HG03039 (cell line): ENCODE results near the gene NOP53.
"Not testable (repeated sequence)": the region's sequence is repeated elsewhere in the genome, so short reads cannot be mapped to it uniquely, and the experiment has no call there.

Experiments used
- ATAC-seq: cut with Tn5 transposase; IDR thresholded peaks from one replicate; pipeline ENCODE4 v1.9.1; 2021; ENCODE audit warnings: mild to moderate bottlenecking, moderate library complexity; ENCODE audit not compliant: unreplicated experiment

Gene NOP53

GRCh38 chr19:47716270-47716937 is 28.9 kb upstream of the NOP53 start:
- ATAC-seq, result no peak

GRCh38 chr19:47718415-47719046 is 26.8 kb upstream of the NOP53 start:
- ATAC-seq, result not testable (repeated sequence)

- ATAC-seq, result no peak
Observed at GRCh38 chr19:47719047-47719859, 26.1 kb upstream of the NOP53 start.

DNA sequence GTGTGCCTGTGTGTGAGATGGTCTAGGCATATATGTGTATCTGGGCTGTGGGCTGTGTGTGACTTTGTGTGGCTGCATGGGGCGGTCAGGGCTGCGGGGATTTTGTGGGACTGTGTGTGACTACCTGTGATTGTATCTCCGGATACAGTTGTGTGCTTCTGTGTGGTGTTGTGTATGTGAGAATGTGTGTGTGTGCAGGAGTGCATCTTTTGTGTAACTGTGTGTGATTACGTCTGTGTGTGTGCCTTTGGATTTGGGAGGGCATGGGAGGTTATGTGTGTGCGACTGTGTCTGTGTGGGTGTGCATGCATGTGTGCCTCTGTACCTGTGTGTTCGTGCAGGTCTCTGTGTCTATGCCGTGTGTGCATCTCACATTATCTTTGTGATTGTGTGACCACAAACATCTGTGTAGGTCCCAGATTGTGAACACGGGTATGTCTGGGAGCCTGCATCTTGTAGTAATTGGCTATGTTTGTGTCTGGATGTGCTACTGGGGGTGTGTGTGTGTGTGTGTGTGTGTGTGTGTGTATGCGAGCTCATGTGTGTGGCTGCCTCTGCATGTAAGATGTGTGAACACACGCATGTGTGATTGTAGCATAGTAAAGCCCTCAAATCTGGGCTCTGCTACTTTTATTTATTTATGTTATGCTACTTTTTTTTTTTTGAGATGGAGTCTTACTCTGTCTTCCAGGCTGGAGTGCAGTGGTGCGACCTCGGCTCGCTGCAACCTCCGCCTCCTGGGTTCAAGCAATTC is 24.5 kb upstream of the NOP53 start:
- ATAC-seq, result no peak

DNA sequence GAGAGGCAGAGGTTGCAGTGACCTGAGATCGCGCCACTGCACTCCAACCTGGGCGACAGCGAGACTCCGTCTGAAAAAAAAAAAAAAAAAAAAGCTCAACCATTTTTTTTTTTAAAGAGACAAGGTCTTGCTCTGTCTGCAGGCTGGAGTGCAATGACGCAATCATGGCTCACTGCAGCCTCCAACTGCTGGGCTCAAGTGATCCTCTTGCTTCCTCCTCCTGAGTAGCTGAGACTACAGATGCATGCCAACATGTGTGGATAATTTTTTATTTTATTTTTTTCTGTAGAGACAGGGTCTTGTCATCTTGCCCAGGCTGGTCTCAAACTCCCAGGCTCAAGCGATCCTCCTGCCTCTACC is 21.8 kb upstream of the NOP53 start:
- ATAC-seq, result no peak

DNA sequence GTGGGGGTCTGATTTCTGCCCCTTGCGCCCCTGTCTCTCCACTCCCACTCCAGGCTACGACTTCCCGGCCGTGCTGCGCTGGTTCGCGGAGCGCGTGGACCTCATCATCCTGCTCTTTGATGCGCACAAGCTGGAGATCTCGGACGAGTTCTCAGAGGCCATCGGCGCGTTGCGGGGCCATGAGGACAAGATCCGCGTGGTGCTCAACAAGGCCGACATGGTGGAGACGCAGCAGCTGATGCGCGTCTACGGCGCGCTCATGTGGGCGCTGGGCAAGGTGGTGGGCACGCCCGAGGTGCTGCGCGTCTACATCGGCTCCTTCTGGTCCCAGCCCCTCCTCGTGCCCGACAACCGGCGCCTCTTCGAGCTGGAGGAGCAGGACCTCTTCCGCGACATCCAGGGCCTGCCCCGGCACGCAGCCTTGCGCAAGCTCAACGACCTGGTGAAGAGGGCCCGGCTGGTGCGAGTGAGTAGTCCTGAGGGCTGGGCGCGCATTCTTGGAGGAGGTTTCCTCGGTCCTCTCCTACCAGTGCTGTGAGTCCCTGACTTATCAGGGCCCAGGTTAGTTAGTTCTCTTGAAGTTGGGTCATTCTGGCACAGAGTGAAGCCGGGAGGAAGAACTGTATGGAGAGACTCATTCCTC is 19.5 kb upstream of the NOP53 start:
- ATAC-seq, result no peak

DNA sequence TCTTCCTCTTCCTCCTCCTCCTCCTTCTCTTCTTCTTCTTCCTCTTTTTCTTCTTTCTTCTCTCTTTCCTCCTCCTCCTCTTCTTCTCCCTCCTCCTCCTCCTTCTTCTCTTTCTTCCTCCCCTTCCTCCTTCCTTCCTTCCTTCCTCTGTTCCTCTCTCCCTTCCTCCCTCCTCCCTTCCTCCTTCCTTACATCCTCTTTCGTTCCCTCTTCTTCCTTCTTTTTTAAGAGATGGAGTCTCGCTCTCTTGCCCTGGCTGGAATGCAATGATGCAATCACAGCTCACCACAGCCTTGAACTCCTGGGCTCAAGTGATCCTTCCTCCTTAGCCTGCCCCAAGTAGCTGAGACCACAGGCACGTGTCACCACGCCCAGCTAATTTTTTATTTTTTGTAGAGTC is 18.9 kb upstream of the NOP53 start:
- no peak for ATAC-seq

DNA sequence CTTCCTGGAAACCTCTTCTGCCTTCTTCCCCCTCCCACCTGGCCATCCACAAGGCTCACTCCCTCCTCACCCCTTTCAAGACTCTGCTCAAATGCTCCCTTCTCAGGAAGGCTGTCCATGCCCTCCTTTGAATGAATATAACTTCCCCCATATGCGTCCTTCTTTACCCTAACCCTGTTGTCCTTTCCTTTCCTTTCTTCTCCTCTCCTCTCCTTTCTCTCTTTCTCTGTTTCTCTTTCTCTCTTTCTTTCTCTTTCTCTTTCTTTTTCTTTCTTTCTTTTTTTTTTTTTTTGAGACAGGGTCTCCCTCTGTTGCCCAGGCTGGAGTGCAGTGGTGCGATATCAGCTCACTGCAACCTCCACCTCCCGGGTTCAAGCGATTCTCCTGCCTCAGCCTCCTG is 17.1 kb upstream of the NOP53 start:
- not testable (repeated sequence) for ATAC-seq

DNA sequence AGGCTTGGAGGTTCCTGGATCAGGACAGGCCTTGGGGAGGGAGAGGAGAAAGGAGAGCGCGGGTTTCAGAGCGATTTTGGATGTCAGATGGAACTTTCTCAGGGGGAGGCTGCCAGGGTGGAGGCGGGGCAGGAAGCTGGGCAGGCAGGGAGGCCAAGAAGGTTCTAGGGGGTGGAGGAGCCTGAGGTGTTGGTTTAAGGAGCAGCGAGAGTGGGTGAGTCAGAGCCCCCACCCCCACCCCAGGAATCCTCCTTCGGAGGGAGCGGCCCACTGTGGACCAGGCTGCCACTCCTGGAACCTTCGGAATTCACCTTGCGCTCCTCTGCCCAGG is 15.9 kb upstream of the NOP53 start:
- ATAC-seq, result no peak

- no peak for ATAC-seq
Observed at GRCh38 chr19:47729799-47730520, 15.4 kb upstream of the NOP53 start.

DNA sequence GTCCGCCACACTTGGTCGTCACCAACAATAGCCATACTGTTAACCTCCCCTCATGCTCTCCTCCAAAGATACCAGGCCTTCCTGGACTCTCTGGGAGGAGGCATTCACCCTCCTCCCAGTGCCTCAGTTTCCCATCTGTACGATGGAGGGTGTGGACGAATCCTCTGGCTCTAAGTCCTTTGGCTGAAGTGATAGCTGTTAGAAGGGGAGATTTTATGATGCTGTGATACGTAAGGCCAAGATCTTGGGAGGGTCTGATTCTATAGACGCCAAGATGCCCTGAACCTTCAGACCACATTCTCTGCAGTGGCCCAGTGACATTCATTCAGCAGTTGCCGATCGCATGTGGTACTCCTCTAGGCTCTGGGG is 14.8 kb upstream of the NOP53 start:
- no peak for ATAC-seq

DNA sequence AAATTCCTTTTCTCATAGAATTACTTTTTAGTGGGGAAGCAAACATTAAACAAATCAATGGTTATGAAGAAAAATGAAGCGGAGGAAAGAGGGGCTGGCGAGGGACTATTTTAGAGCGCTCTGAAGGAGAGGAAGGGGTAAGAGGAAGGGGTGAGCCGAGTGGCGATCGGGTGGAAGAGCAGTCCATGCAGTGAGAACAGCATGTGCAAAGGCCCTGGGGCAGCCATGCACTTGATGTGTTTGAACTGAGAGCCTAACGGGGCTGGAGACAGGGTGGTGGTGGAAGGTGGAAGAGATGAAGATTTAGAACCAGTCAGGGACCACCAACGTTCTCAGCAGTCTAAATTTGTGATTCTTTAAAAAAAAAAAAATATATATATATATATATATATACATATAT is 14.4 kb upstream of the NOP53 start:
- ATAC-seq, result no peak

- no peak for ATAC-seq
Observed at GRCh38 chr19:47735131-47735530, 10.2 kb upstream of the NOP53 start.

GRCh38 chr19:47740866-47741519 is 4.4 kb upstream of the NOP53 start:
- no peak for ATAC-seq

DNA sequence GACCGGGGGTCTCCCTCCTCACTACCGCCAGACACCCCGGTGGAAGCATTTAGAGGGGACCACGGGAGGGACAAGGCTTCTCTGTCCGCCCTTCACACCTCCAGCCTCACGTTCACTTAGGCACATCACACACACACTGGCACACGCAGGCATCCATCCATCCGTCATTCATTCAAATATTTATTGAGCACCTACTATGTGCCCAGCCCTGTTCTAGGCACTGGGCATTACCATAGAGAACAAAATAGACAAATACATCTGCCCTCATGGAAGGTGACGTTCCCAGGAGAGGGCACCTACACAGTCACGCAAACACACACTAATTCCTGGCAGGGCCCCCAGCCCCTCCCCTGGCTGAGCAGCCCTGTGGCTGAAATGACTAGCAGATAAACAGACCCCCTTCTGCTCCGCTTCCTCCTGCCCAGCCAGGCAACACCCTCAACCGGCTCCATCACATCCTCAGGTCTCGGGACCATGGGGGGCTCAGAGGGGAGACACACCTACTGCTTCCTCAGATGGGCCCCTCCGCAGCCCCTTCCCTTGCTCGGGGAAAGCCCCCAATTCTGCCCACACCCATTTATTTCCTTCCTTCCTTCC is 3.7 kb upstream of the NOP53 start:
- no peak for ATAC-seq

- no peak for ATAC-seq
Observed at GRCh38 chr19:47742634-47743033, 2.7 kb upstream of the NOP53 start.

- not testable (repeated sequence) for ATAC-seq
Observed at GRCh38 chr19:47746129-47746528, 783 bp downstream of the NOP53 start.

DNA sequence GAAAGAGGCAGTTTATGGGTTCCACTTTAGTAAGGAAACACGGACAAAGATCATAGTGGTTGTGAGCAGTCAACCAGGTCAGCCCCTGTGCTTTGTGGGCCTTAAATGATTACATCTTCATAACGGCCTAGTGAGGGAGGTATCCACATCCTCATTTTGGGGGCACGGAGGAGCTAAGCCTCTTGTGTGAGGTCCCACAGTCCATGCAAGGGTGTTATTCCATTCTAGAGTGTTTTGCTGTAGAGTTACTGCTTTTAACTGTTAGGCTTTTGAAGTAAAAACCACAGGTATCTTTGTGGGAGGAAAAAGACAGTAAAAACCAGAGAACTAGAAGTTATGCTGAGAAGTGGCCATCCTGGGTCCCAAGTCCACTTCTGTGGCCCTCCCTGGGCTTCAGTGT is 4.0 kb downstream of the NOP53 start:
- ATAC-seq, result no peak

GRCh38 chr19:47750752-47751151 is 5.4 kb downstream of the NOP53 start:
- no peak for ATAC-seq
